ENCODE data around the gene KCNQ4. TPM values are rescaled to one million over a fixed set of nuclear protein-coding genes. Genes with fewer than 3 reads are reported as not detected.

KCNQ4 gene
- total and polyA plus RNA-seq, 2 donors (not counting 3 experiments of a cell fraction or from before 2014, with no cell fraction given) = 0.06 to 0.07 TPM

DNA sequence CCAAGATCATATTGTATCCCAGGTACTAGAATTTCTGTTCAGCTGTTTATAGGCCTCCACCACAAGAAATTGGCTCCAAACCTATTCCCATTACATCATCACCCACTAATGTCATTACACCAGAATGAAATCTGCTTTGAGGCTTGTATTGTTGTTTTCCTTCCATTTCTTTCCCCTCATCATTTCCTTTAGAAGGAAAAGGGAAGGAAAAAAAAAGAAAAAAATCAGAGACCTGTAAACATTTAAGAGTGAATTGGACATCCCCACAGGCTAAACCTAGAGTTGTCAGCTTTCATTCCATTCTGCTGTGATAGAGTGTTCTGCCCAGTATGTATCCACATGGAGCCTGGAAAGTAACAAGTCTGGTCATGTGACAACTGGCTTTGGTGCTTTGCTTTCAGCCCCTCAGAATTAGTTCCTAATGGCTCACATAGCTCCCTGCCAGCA lies 47.5 kb upstream of the KCNQ4 start:
- Histone ChIP-seq H3K4me3 (replicated peaks in 1 of 3; ENCODE audit: insufficient read depth in 1 of 3, low read depth in 1 of 3, low read length in 3 of 3) (no peak overlapping the region), H3K9me1 (replicated peaks; ENCODE audit: control insufficient read depth, extremely low read depth, insufficient read depth, low read length) (no peaks in the 10 kb centered on the region), H3K27me3 (ENCODE audit: control insufficient read depth in 2 of 2, insufficient read depth in 2 of 2, low read length in 2 of 2) (no peaks in the 10 kb centered on the region), H3K9ac (replicated peaks; ENCODE audit: extremely low read depth, insufficient read depth, low read length) (peak overlapping the region; percentile 12), H4K20me1 (replicated peaks; ENCODE audit: control insufficient read depth, extremely low read depth, insufficient read depth, low read length) (no peaks in the 10 kb centered on the region), H3K27ac (ENCODE audit: insufficient read depth, low read depth, low read length) (peak overlapping the region; percentile 70), H3K36me3 (ENCODE audit: control insufficient read depth in 2 of 2, extremely low read depth in 1 of 2, insufficient read depth in 2 of 2, low read length in 2 of 2) (peaks cover 0 to 4% of the 10 kb centered on the region in 2 experiments), H3K4me2 (ENCODE audit: insufficient read depth, low read length) (peak overlapping the region; percentile 19), H3K9me3 (replicated peaks; ENCODE audit: control insufficient read depth, insufficient read depth, low read length) (no peaks in the 10 kb centered on the region), H3K79me2 (ENCODE audit: control insufficient read depth, insufficient read depth, low read length) (peaks cover 6% of the 10 kb centered on the region), H3K4me1 (ENCODE audit: control insufficient read depth, extremely low read depth, insufficient read depth, low read length) (peaks cover 4% of the 10 kb centered on the region), H2AFZ (ENCODE audit: low read depth, low read length) (no peak overlapping the region)
- TF ChIP-seq EZH2 (IDR thresholded peaks at IDR 0.05; ENCODE audit: borderline replicate concordance, low read depth, low read length, severe bottlenecking) = no peak
- TF ChIP-seq JUN (IDR thresholded peaks at IDR 0.05; ENCODE audit: borderline replicate concordance, insufficient read depth, insufficient read length, low read depth) = peak; percentile 79
- TF ChIP-seq, protein P1, sequence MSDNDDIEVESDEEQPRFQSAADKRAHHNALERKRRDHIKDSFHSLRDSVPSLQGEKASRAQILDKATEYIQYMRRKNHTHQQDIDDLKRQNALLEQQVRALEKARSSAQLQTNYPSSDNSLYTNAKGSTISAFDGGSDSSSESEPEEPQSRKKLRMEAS (IDR thresholded peaks at IDR 0.05; ENCODE audit: insufficient read depth, insufficient read length) = no peak
- intact Hi-C loops (cut with micrococcal nuclease) (no loop called here), dilution Hi-C loops (cut with MboI; ENCODE audit: extremely low pct_ligation_motif_present, low sequenced_read_pairs) (no loop called here)
- BruUV-seq (replicated peaks) = no TSS peak
- CTCF ChIA-PET = interaction anchor here (0.9 to 1.6 kb wide), 3 partner anchors 8 to 67 kb away, joined by 3 to 5 read pairs (median 3); no protein-coding TSS in a partner anchor
- peak; percentile 31 for FAIRE-seq
- POLR2A ChIA-PET = no interaction called here
- DNase-seq (ENCODE audit: low read depth, low spot score) = peak; percentile 84

DNA sequence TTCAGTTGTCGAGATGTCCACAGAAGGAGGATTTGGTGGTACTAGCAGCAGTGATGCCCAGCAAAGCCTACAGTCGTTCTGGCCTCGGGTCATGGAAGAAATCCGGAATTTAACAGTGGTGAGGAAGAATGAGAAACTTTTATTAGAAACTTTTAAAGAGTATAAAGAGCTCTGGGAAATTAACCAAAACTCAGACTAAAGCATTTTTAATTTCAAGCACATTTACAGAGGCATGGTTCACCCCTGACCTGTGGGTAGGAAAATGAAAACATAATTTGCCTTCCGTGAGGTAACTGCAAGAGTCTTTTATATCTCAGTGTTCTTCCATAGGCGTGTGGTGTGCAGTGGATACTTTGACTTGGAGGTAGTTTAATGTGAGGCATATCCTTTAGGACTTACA lies 44.8 kb upstream of the KCNQ4 start:
- H4K20me1 ChIP-seq (replicated peaks; ENCODE audit: control insufficient read depth, extremely low read depth, insufficient read depth, low read length) = no peaks in the 10 kb centered on the region
- BruUV-seq (replicated peaks) = no TSS peak
- dilution Hi-C loops (cut with MboI; ENCODE audit: extremely low pct_ligation_motif_present, low sequenced_read_pairs) (no loop called here), intact Hi-C loops (cut with micrococcal nuclease) (no loop called here)
- peaks cover 4% of the 10 kb centered on the region for H3K4me1 ChIP-seq (ENCODE audit: control insufficient read depth, extremely low read depth, insufficient read depth, low read length)
- CTCF ChIA-PET = interaction anchor here (0.6 kb wide), 1 partner anchor 260 kb away, joined by 3 read pairs; no protein-coding TSS in a partner anchor
- H3K27ac ChIP-seq (ENCODE audit: insufficient read depth, low read depth, low read length) = no peak overlapping the region
- no peaks in the 10 kb centered on the region for H3K9me3 ChIP-seq (replicated peaks; ENCODE audit: control insufficient read depth, insufficient read depth, low read length)
- no peak overlapping the region for H3K4me3 ChIP-seq (replicated peaks in 1 of 3; ENCODE audit: insufficient read depth in 1 of 3, low read depth in 1 of 3, low read length in 3 of 3)
- no peaks in the 10 kb centered on the region for H3K27me3 ChIP-seq (ENCODE audit: control insufficient read depth in 2 of 2, insufficient read depth in 2 of 2, low read length in 2 of 2)
- peaks cover 0 to 4% of the 10 kb centered on the region in 2 experiments for H3K36me3 ChIP-seq (ENCODE audit: control insufficient read depth in 2 of 2, extremely low read depth in 1 of 2, insufficient read depth in 2 of 2, low read length in 2 of 2)
- no peak overlapping the region for H3K9ac ChIP-seq (replicated peaks; ENCODE audit: extremely low read depth, insufficient read depth, low read length)
- no peak overlapping the region for H2AFZ ChIP-seq (ENCODE audit: low read depth, low read length)
- no peak overlapping the region for H3K4me2 ChIP-seq (ENCODE audit: insufficient read depth, low read length)
- no peak for DNase-seq (ENCODE audit: low read depth, low spot score)
- no peaks in the 10 kb centered on the region for H3K9me1 ChIP-seq (replicated peaks; ENCODE audit: control insufficient read depth, extremely low read depth, insufficient read depth, low read length)
- H3K79me2 ChIP-seq (ENCODE audit: control insufficient read depth, insufficient read depth, low read length) = no peaks in the 10 kb centered on the region
- POLR2A ChIA-PET = no interaction called here
- FAIRE-seq = no peak
- TF ChIP-seq JUN (IDR thresholded peaks at IDR 0.05; ENCODE audit: borderline replicate concordance, insufficient read depth, insufficient read length, low read depth) (no peak), EZH2 (IDR thresholded peaks at IDR 0.05; ENCODE audit: borderline replicate concordance, low read depth, low read length, severe bottlenecking) (no peak), GATA2 (IDR thresholded peaks at IDR 0.05; ENCODE audit: insufficient read depth, insufficient read length, low read depth, low read length) (no peak), MYC (IDR thresholded peaks at IDR 0.05; ENCODE audit: low read depth, low read length) (no peak), FOS (IDR thresholded peaks at IDR 0.05; ENCODE audit: borderline replicate concordance, insufficient read depth, low read length) (no peak), POLR2A (IDR thresholded peaks at IDR 0.05; ENCODE audit: low read depth, low read length) (no peak), POLR2AphosphoS5 (IDR thresholded peaks at IDR 0.05; ENCODE audit: insufficient read depth, low read depth, low read length) (no peak)
- TF ChIP-seq, protein P2, sequence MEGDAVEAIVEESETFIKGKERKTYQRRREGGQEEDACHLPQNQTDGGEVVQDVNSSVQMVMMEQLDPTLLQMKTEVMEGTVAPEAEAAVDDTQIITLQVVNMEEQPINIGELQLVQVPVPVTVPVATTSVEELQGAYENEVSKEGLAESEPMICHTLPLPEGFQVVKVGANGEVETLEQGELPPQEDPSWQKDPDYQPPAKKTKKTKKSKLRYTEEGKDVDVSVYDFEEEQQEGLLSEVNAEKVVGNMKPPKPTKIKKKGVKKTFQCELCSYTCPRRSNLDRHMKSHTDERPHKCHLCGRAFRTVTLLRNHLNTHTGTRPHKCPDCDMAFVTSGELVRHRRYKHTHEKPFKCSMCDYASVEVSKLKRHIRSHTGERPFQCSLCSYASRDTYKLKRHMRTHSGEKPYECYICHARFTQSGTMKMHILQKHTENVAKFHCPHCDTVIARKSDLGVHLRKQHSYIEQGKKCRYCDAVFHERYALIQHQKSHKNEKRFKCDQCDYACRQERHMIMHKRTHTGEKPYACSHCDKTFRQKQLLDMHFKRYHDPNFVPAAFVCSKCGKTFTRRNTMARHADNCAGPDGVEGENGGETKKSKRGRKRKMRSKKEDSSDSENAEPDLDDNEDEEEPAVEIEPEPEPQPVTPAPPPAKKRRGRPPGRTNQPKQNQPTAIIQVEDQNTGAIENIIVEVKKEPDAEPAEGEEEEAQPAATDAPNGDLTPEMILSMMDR (IDR thresholded peaks at IDR 0.05; ENCODE audit: extremely low read depth in 1 of 2, insufficient read depth in 1 of 2, low read depth in 1 of 2, low read length in 2 of 2) = no peak
- TF ChIP-seq, protein P1 (IDR thresholded peaks at IDR 0.05; ENCODE audit: insufficient read depth, insufficient read length) = no peak
